Keratinocyte (primary cell): Measurements from ENCODE around the gene MSL3B.
"Not testable (repeated sequence)": the region's sequence is repeated elsewhere in the genome, so short reads cannot be mapped to it uniquely, and the experiment has no call there.

Source experiments
- DNase-seq: peaks from one replicate; pipeline ENCODE4 v3.0.0-alpha.2; 2011; ENCODE audit warnings: low read depth, missing footprints, low spot score
- FAIRE-seq: peaks from 2 replicates; lab custom pipeline; 2011; peaks lifted over from hg19 to GRCh38; lab: Jason Lieb, UNC
- H2AFZ ChIP-seq: 2 replicates; pipeline ENCODE4 v1.6.0; 2012; ENCODE audit warnings: low read length, control low read depth, inconsistent platforms; ENCODE audit not compliant: control insufficient read depth
- H3K27ac ChIP-seq: 2 replicates; pipeline ENCODE4 v1.5.1; 2011; ENCODE audit warnings: low read length; ENCODE audit not compliant: control insufficient read depth, insufficient read depth
- H3K27me3 ChIP-seq: 3 replicates; pipeline ENCODE4 v1.6.0; 2011; ENCODE audit warnings: low read length; ENCODE audit not compliant: control insufficient read depth, insufficient read depth; ENCODE audit errors: extremely low read depth
- H3K36me3 ChIP-seq, 2 experiments: 2 replicates in 1 of 2; 3 replicates in 1 of 2; pipeline ENCODE4 v1.5.1; 2011; ENCODE audit warnings: low read length in 2 of 2, mild to moderate bottlenecking in 1 of 2; ENCODE audit not compliant: control insufficient read depth in 2 of 2, insufficient read depth in 2 of 2; ENCODE audit errors: extremely low read depth in 1 of 2
- H3K4me1 ChIP-seq: 3 replicates; pipeline ENCODE4 v1.5.1; 2011; ENCODE audit warnings: low read length; ENCODE audit not compliant: control insufficient read depth, insufficient read depth; ENCODE audit errors: extremely low read depth
- H3K4me2 ChIP-seq: 3 replicates; pipeline ENCODE4 v1.6.0; 2011; ENCODE audit warnings: low read depth, low read length; ENCODE audit not compliant: control insufficient read depth, insufficient read depth; ENCODE audit errors: extremely low read depth
- H3K4me3 ChIP-seq, 3 experiments: fragments of 200-600 bp in 1 of 3; sonication (generic) in 1 of 3; 2 replicates in 2 of 3; 3 replicates in 1 of 3; pipeline ENCODE4 v1.5.1; 2011 to 2016; ENCODE audit warnings: low read length in 3 of 3, mild to moderate bottlenecking in 3 of 3, control low read depth in 2 of 3, inconsistent platforms in 1 of 3, low read depth in 1 of 3, mixed read lengths in 1 of 3, mixed run types in 1 of 3, moderate library complexity in 1 of 3; ENCODE audit not compliant: control insufficient read depth in 2 of 3, insufficient read depth in 2 of 3; ENCODE audit errors: extremely low read depth in 1 of 3
- H3K79me2 ChIP-seq: 2 replicates; pipeline ENCODE4 v1.6.0; 2012; ENCODE audit warnings: low read length; ENCODE audit not compliant: control insufficient read depth, insufficient read depth
- H3K9ac ChIP-seq: 3 replicates; pipeline ENCODE4 v1.6.0; 2011; ENCODE audit warnings: low read length; ENCODE audit not compliant: control insufficient read depth, insufficient read depth; ENCODE audit errors: extremely low read depth
- H3K9me1 ChIP-seq: 3 replicates; pipeline ENCODE4 v1.6.0; 2011; ENCODE audit warnings: low read length; ENCODE audit not compliant: control insufficient read depth, insufficient read depth; ENCODE audit errors: extremely low read depth
- H3K9me3 ChIP-seq: 2 replicates; pipeline ENCODE4 v1.5.1; 2012; ENCODE audit warnings: low read depth, low read length; ENCODE audit not compliant: control insufficient read depth
- H4K20me1 ChIP-seq: 3 replicates; pipeline ENCODE4 v1.6.0; 2011; ENCODE audit warnings: low read length; ENCODE audit not compliant: control insufficient read depth, insufficient read depth; ENCODE audit errors: extremely low read depth
- EZH2 ChIP-seq: IDR thresholded peaks from one replicate; pipeline ENCODE4 v1.6.1; 2012; ENCODE audit warnings: inconsistent platforms, mild to moderate bottlenecking, low read length, moderate library complexity
- dilution Hi-C: fragments of 300-500 bp; cut with MboI; formaldehyde crosslinking; loops from one replicate; pipeline ENCODE4 v1.7.0; 2020; ENCODE audit warnings: low sequenced_read_pairs; ENCODE audit not compliant: extremely low pct_ligation_motif_present
- TF ChIP-seq, protein P1 (sequence below), 3 experiments: IDR thresholded peaks in 1 of 3; conservative IDR thresholded peaks in 1 of 3; optimal IDR thresholded peaks in 1 of 3; 2 replicates in 2 of 3; 3 replicates in 1 of 3; pipeline versions ENCODE3 to v1.5.1; 2011; ENCODE audit warnings: low read length in 3 of 3, mild to moderate bottlenecking in 3 of 3, moderate library complexity in 2 of 3, control low read depth in 1 of 3, inconsistent platforms in 1 of 3; ENCODE audit not compliant: insufficient read depth in 2 of 3; ENCODE audit errors: extremely low read depth in 1 of 3

MSL3B gene

DNA sequence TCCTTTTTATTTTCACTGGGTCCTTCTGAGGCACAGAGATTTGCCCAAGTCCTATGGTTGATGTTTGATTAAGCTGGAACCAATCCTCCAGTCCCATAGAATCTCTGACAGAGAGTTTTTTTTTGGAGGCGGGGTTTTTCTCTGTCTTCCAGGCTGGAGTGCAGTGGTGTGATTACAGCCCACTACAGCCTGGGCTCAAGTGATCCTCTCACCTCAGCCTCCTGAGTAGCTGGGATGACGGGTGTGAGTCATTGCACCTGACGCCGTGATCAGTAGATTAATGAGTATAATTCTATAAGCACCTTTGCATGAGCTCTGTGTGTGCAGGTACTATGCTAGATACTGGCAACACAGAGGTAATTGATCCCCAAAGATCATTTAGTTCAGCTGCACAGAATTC lies 33.7 kb upstream of the MSL3B start:
- dilution Hi-C loops: no loop called here
- no peaks in the 10 kb centered on the region for H3K36me3 ChIP-seq
- no peak overlapping the region for H3K4me2 ChIP-seq
- no peak overlapping the region for H3K9ac ChIP-seq
- no peaks in the 10 kb centered on the region for H3K4me1 ChIP-seq
- H3K79me2 ChIP-seq: no peaks in the 10 kb centered on the region
- TF ChIP-seq, protein P1, sequence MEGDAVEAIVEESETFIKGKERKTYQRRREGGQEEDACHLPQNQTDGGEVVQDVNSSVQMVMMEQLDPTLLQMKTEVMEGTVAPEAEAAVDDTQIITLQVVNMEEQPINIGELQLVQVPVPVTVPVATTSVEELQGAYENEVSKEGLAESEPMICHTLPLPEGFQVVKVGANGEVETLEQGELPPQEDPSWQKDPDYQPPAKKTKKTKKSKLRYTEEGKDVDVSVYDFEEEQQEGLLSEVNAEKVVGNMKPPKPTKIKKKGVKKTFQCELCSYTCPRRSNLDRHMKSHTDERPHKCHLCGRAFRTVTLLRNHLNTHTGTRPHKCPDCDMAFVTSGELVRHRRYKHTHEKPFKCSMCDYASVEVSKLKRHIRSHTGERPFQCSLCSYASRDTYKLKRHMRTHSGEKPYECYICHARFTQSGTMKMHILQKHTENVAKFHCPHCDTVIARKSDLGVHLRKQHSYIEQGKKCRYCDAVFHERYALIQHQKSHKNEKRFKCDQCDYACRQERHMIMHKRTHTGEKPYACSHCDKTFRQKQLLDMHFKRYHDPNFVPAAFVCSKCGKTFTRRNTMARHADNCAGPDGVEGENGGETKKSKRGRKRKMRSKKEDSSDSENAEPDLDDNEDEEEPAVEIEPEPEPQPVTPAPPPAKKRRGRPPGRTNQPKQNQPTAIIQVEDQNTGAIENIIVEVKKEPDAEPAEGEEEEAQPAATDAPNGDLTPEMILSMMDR (optimal IDR thresholded peaks at IDR 0.05 in 1 of 3, IDR thresholded peaks at IDR 0.05 in 1 of 3, conservative IDR thresholded peaks at IDR 0.05 in 1 of 3; ENCODE audit: extremely low read depth in 1 of 3, insufficient read depth in 2 of 3, low read length in 3 of 3): no peak
- no peak for TF ChIP-seq EZH2
- H2AFZ ChIP-seq: no peak overlapping the region
- no peak overlapping the region for H3K4me3 ChIP-seq
- no peaks in the 10 kb centered on the region for H3K9me1 ChIP-seq
- H3K9me3 ChIP-seq: no peaks in the 10 kb centered on the region
- H3K27ac ChIP-seq: no peak overlapping the region
- peaks cover 14% of the 10 kb centered on the region for H3K27me3 ChIP-seq
- no peak for DNase-seq
- no peak for FAIRE-seq
- H4K20me1 ChIP-seq: no peaks in the 10 kb centered on the region

DNA sequence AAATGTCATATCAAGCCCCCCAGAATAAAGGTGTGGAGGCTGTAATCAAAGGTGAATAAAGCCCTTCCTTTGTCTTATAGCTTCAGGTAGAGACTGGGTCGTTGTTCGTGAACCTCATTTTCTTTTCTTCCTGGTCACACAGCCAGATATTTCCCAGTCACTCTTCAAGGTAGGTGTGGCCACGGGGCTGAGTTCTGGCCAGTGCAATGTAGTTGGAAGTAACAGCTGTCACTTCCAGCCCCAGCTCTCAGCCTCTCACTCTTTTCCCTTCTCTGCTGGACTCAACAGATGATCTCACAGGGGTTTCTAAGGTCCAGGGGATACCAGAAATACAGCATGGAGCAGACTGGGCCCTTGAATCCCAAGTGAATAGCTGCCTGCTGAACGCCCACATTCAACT lies 33.2 kb upstream of the MSL3B start:
- Histone ChIP-seq H3K36me3 (no peaks in the 10 kb centered on the region), H3K27ac (no peak overlapping the region), H3K4me1 (no peaks in the 10 kb centered on the region), H3K9me1 (no peaks in the 10 kb centered on the region), H2AFZ (no peak overlapping the region), H3K9ac (no peak overlapping the region), H3K4me3 (no peak overlapping the region), H3K4me2 (no peak overlapping the region), H4K20me1 (no peaks in the 10 kb centered on the region), H3K9me3 (no peaks in the 10 kb centered on the region), H3K79me2 (no peaks in the 10 kb centered on the region), H3K27me3 (peaks cover 14% of the 10 kb centered on the region)
- FAIRE-seq (no peak), DNase-seq (no peak)
- no peak for TF ChIP-seq EZH2
- TF ChIP-seq, protein P1 (optimal IDR thresholded peaks at IDR 0.05 in 1 of 3, IDR thresholded peaks at IDR 0.05 in 1 of 3, conservative IDR thresholded peaks at IDR 0.05 in 1 of 3; ENCODE audit: extremely low read depth in 1 of 3, insufficient read depth in 2 of 3, low read length in 3 of 3): no peak
- dilution Hi-C loops: no loop called here

DNA sequence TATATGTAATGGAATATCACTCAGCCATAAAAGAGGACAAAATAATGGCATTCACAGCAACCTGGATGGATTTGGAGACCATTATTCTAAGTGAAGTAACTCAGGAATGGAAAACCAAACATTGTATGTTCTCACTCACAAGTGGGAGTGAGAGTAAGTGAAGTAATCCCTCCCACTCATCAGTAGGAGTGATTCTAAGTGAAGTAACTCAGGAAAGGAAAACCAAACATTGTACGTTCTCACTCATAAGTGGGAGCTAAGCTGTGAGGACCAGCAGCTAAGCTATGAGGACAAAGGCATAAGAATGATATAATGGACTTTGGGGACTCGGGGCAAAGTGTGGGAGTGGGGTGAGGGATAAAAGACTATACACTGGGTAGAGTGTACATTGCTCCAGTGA lies 28.1 kb upstream of the MSL3B start:
- H2AFZ ChIP-seq, H3K79me2 ChIP-seq, H3K36me3 ChIP-seq, H3K9me1 ChIP-seq, H3K4me3 ChIP-seq, H3K9ac ChIP-seq, FAIRE-seq, H3K9me3 ChIP-seq, DNase-seq, H3K27ac ChIP-seq, H3K4me1 ChIP-seq, H3K4me2 ChIP-seq, H4K20me1 ChIP-seq, dilution Hi-C loops: not testable (repeated sequence)
- peaks cover 11% of the 10 kb centered on the region for H3K27me3 ChIP-seq
